Esophagus squamous epithelium (tissue), 4 donors: ENCODE results near the gene MS4A13.
"Not testable (repeated sequence)": the region's sequence is repeated elsewhere in the genome, so short reads cannot be mapped to it uniquely, and the experiment has no call there.

Source experiments
- POLR2A ChIP-seq, 4 donors: fragments of 450-650 bp; IDR thresholded peaks; one replicate each; pipeline ENCODE4 v1.6.1; 2017; ENCODE audit warnings: antibody characterized with exemption in 4 of 4, mild to moderate bottlenecking in 4 of 4, moderate library complexity in 3 of 4
- TF ChIP-seq, protein P1 (sequence below), 6 experiments: fragments of 450-650 bp in 4 of 6; fragments of 200-600 bp in 2 of 6; sonication (generic) in 2 of 6; IDR thresholded peaks; one replicate each; pipeline ENCODE4 v1.5.1; 2016 to 2019; ENCODE audit warnings: antibody characterized with exemption in 6 of 6, mild to moderate bottlenecking in 4 of 6, moderate library complexity in 4 of 6

DNA sequence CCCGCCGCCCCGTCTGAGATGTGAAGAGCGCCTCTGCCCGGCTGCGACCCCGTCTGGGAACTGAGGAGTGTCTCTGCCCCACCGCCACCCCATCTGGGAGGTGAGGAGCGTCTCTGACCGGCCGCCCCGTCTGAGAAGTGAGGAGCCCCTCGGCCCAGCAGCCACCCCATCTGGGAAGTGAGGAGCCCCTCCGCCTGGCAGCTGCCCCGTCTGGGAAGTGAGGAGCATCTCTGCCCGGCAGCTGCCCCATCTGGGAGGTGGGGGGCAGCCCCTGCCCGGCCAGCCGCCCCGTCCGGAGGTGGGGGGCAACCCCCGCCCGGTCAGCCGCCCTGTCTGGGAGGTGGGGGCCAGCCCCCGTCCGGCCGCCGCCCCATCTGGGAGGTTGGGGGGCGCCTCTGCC lies 5.0 kb upstream of the MS4A13 start:
- TF ChIP-seq, protein P1, sequence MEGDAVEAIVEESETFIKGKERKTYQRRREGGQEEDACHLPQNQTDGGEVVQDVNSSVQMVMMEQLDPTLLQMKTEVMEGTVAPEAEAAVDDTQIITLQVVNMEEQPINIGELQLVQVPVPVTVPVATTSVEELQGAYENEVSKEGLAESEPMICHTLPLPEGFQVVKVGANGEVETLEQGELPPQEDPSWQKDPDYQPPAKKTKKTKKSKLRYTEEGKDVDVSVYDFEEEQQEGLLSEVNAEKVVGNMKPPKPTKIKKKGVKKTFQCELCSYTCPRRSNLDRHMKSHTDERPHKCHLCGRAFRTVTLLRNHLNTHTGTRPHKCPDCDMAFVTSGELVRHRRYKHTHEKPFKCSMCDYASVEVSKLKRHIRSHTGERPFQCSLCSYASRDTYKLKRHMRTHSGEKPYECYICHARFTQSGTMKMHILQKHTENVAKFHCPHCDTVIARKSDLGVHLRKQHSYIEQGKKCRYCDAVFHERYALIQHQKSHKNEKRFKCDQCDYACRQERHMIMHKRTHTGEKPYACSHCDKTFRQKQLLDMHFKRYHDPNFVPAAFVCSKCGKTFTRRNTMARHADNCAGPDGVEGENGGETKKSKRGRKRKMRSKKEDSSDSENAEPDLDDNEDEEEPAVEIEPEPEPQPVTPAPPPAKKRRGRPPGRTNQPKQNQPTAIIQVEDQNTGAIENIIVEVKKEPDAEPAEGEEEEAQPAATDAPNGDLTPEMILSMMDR (IDR thresholded peaks at IDR 0.05): not testable (repeated sequence)
- TF ChIP-seq POLR2A (IDR thresholded peaks at IDR 0.05): not testable (repeated sequence)
